GM18505 (cell line): Measurements from ENCODE around the gene AHSG.

Source experiments
- ATAC-seq: cut with Tn5 transposase; IDR thresholded peaks from one replicate; pipeline ENCODE4 v1.9.1; 2021; ENCODE audit not compliant: unreplicated experiment
- POLR2A ChIP-seq: IDR thresholded peaks from 4 replicates; pipeline ENCODE4 v1.6.1; 2011; ENCODE audit warnings: borderline replicate concordance; ENCODE audit not compliant: insufficient read depth, insufficient read length; ENCODE audit errors: extremely low read depth

The AHSG gene

GRCh38 chr3:186617036-186617946 is 4.4 kb downstream of the AHSG start:
- no peak for TF ChIP-seq POLR2A

GRCh38 chr3:186618318-186618938 is 5.6 kb downstream of the AHSG start:
- no peak for TF ChIP-seq POLR2A

More at GRCh38 chr3:186617036-186617946, 4.4 kb downstream of the AHSG start:
- ATAC-seq, result peak; percentile 83

GRCh38 chr3:186619787-186620212 is 6.9 kb downstream of the AHSG start:
- ATAC-seq, result no peak
- no peak for TF ChIP-seq POLR2A

More at GRCh38 chr3:186618318-186618938, 5.6 kb downstream of the AHSG start:
- no peak for ATAC-seq

GRCh38 chr3:186620213-186621092 is 7.6 kb downstream of the AHSG start:
- TF ChIP-seq POLR2A, result no peak
- no peak for ATAC-seq

GRCh38 chr3:186621894-186622650 is 9.2 kb downstream of the AHSG start:
- no peak for TF ChIP-seq POLR2A
- ATAC-seq, result no peak

- no peak for ATAC-seq
- TF ChIP-seq POLR2A, result no peak
These were observed 9.9 kb downstream of the AHSG start for GRCh38 chr3:186622651-186623310.

- TF ChIP-seq POLR2A, result no peak
- ATAC-seq, result no peak
These were observed 11.7 kb downstream of the AHSG start for GRCh38 chr3:186624598-186624997.

GRCh38 chr3:186625600-186626042 is 12.8 kb downstream of the AHSG start:
- ATAC-seq, result no peak
- TF ChIP-seq POLR2A, result no peak

GRCh38 chr3:186626254-186626847 is 13.5 kb downstream of the AHSG start:
- no peak for TF ChIP-seq POLR2A
- ATAC-seq, result no peak

GRCh38 chr3:186627852-186628414 is 15.1 kb downstream of the AHSG start:
- ATAC-seq, result no peak
- TF ChIP-seq POLR2A, result no peak

GRCh38 chr3:186628756-186629155 is 15.9 kb downstream of the AHSG start:
- no peak for ATAC-seq
- TF ChIP-seq POLR2A, result no peak
